Ovary (tissue), 3 donors: ENCODE data around the gene PARD3.

Experiments used
- EP300 ChIP-seq: sonication (generic); formaldehyde crosslinking; IDR thresholded peaks from one replicate; pipeline ENCODE4 v1.6.1; 2017; ENCODE audit warnings: antibody characterized with exemption
- TF ChIP-seq, protein P1 (sequence below), 3 donors: fragments of 450-650 bp in 2 of 3; fragments of 200-600 bp in 1 of 3; IDR thresholded peaks; one replicate each; pipeline versions ENCODE4 v1.5.1 to v1.8.0; 2016 to 2022; ENCODE audit warnings: antibody characterized with exemption in 3 of 3, mild to moderate bottlenecking in 1 of 3
- donor health status: DM: no; HTN: no; CAD: no.

DNA sequence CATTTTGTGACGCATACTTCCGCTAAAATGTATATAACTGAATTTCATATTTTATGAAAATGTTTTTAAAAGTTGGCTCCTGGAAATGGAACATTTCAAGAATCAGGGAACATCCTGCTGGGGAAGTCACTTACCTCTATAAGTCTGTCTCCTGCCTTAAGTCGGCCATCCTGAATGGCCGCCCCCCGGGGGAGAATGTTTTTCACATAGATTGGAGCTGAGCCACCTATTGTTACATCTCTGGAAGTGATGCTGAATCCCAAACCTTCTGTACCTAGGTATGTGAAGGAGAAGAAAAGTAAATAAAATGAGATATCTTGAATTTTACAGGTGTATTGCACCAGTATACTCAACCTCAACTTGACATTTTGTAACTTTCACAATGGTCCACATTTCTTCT is 437.3 kb downstream of the PARD3 start:
- TF ChIP-seq, protein P1, sequence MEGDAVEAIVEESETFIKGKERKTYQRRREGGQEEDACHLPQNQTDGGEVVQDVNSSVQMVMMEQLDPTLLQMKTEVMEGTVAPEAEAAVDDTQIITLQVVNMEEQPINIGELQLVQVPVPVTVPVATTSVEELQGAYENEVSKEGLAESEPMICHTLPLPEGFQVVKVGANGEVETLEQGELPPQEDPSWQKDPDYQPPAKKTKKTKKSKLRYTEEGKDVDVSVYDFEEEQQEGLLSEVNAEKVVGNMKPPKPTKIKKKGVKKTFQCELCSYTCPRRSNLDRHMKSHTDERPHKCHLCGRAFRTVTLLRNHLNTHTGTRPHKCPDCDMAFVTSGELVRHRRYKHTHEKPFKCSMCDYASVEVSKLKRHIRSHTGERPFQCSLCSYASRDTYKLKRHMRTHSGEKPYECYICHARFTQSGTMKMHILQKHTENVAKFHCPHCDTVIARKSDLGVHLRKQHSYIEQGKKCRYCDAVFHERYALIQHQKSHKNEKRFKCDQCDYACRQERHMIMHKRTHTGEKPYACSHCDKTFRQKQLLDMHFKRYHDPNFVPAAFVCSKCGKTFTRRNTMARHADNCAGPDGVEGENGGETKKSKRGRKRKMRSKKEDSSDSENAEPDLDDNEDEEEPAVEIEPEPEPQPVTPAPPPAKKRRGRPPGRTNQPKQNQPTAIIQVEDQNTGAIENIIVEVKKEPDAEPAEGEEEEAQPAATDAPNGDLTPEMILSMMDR (IDR thresholded peaks at IDR 0.05) = no peak
- no peak for TF ChIP-seq EP300
